NCI-H345 treated with DMSO at 0.1 percent for 48 hours (cell line): ENCODE data around the gene PSEN2.

Experiments used
- DNase-seq: peaks from one replicate; lab custom pipeline; 2025; ENCODE audit not compliant: unreplicated experiment; lab: John Stamatoyannopoulos, UW

PSEN2 gene

GRCh38 chr1:226864311-226864710 lies 6.1 kb upstream of the PSEN2 start:
- DNase-seq, result no peak

- no peak for DNase-seq
Observed at GRCh38 chr1:226865590-226865989, 4.8 kb upstream of the PSEN2 start.

DNA sequence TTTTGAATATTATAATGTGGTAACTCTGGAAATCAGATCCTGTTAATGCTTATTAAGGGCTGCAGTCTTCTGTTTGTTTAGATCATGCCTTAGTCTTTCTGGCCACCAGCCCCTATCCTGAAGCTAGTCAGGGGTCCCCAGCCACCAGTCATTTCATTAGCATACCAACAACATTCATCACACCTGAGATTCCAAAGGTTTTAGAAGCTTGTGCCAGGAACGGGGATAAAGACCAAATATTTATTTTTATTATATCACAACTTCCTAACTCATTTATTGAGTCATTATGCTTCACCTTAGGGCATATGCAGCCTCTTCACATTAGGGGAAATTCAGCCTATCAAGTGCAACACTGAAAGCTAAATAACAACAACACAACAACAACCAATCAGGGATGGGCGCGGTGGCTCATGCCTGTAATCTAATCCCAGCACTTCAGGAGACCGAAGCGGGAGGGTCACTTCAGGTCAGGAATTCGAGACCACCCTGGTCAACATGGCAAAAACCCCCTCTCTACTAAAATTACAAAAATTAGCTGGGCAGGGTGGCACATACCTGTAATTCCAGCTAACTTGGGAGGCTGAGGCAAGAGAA lies 2.9 kb upstream of the PSEN2 start:
- no peak for DNase-seq

GRCh38 chr1:226868726-226869125 lies 1.7 kb upstream of the PSEN2 start:
- DNase-seq, result no peak

- DNase-seq, result no peak
Observed at GRCh38 chr1:226870026-226870400, 403 bp upstream of the PSEN2 start.

DNA sequence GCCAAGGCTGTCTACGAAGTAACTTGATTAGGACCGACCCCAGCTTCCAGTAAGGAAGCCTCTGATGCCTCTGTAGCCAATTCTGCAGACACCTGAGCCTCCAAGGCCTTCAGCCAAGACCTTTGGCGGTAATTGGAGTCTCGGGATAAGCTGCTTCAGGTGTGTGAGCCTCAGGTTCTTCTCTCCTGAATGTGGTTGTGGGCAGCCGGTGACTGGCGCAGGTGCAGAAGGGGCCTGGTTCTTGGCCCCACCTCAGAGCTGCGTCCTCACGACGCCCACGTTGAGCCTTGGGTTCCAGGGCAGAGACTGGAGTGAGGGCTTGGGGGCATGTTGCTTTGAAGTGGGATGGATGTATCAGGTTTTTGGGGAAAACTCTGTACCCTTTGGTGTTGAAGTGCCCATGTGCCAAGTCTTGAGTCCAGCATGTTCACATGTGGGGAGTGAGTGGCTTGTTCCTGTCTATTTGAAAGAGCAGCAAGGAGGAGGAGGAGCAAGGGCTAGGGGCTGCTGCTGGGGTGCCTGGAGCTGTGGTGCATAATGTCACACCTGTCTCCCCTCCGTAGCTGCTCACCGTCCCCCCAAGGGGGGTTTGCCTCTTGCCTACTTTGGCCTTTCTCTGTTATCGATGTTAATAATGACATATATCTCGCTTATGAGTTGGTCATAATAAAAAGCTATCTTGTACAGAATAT lies 1.4 kb downstream of the PSEN2 start:
- DNase-seq, result no peak

DNA sequence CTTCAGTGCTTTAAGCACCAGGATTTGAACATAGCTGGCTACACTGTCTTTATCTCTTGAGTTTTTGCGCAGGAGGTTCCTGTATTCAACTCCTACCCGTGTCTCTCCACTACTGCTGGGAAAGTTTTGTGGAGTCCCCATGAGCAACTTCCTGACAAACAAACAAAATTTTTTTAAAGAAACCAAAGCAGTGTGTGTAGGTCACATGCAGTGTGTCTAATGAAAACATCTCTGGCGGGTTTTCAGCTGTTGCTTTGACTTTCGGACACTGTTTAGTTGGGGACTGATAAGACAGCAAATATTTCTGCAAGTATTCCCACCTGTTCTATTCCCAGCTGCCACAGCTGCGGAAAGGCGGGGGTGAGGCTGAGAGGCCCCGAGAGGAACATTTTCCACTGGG lies 2.0 kb downstream of the PSEN2 start:
- DNase-seq, result no peak

- no peak for DNase-seq
Observed at GRCh38 chr1:226873771-226874578, 3.6 kb downstream of the PSEN2 start.

- DNase-seq, result no peak
Observed at GRCh38 chr1:226874579-226875425, 4.4 kb downstream of the PSEN2 start.

DNA sequence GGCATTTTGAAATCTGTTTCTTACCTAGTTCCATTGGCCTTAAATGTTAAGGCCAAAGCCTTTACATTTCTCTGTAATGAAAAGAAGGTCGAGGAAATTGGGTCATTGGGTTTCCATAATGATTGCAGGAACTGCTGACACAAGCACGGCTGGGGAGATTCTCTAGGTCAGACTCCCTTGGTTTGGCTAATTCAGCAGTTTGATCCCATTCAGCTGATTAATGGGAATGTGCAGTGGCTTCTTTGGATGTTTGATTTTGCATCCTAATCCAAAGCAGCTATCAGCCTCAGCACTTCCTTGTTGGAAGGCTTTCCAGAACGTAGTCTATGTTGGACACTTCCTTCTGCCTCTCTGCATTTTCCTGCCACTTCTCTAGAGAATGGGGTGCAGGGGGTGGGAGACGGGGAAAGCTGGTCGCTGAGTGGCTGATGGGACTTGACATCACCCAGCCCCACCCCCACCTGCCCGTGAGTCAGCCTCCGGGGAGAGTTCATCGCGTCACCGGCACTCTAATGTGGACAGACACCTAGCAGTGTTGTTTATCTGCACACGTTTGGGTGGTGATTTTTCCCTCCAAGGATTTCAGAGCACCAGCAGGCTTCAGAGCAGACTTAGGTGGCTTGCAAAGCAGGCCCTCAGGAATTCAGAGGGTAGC lies 5.4 kb downstream of the PSEN2 start:
- no peak for DNase-seq

- DNase-seq, result no peak
Observed at GRCh38 chr1:226877669-226878068, 7.3 kb downstream of the PSEN2 start.

- no peak for DNase-seq
Observed at GRCh38 chr1:226880372-226881287, 10.2 kb downstream of the PSEN2 start.

GRCh38 chr1:226881515-226882185 lies 11.2 kb downstream of the PSEN2 start:
- no peak for DNase-seq

GRCh38 chr1:226882187-226882586 lies 11.8 kb downstream of the PSEN2 start:
- DNase-seq, result no peak

DNA sequence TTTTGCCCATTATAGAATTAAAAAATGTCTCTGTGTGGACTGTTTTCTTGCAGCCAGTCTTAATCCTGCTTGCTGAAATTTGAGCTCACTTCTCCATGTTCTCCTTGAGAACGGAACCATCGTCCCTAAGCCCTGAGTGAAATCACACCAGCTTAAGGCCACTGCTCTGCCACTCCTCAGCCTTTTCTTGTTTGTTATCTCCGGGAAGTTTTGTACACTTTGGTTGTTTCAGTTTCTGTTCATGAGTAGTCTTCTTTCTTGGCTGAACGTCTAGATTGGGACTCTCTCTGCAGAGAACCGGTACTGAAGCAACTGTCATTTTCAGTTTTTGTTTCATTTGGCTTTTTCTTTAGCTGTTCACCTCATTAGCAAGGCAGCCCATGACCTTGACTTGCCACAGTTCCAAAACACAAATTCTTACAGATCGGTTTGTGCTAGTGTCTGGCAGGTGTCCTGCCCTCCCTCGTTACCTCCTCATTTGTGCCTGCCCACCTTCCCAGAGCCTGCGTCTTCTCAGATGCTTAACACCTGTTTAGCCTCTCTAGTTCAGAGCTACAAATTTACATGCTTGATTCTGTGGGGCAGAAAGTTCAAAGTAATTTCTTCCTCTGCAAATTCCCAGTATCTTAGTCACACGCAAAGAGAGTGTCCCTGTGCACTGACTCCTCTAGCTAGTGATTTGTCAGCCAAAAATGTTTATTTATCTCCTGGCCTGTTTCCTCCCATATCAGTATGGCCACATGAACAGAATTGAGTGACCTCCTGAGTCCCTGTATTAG lies 12.4 kb downstream of the PSEN2 start:
- DNase-seq, result no peak

GRCh38 chr1:226883630-226884029 lies 13.2 kb downstream of the PSEN2 start:
- no peak for DNase-seq

DNA sequence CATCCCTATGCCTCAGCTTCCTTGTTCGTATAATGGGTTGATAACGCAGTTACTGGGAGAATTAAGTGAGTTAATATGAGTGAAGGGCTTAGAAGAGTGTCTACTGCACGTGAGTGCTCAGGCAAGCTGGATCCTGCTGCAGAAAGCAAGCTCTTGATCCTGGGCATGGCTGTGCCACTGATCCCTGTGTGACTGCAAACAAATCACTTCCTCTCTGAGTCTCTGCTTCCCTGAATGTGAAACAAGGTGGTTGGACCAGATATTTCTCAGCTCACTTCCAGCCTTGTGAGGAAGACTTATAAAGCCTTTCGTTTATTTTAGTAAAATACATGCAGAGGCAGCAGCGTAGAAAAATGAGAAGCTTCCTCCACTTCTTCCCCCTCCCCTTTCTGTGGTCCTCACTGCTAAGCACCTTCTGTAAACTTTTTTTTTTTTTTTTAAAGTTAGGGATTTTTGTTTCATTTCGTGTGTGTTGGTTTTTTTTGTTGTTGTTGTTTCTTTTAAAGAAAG lies 13.8 kb downstream of the PSEN2 start:
- no peak for DNase-seq
